Measurements from ENCODE around the gene SLC12A4. TPM values are rescaled to one million over a fixed set of nuclear protein-coding genes. Genes with fewer than 3 reads are reported as not detected.

The SLC12A4 gene
- total and polyA plus RNA-seq, 2 experiments from 2014 or later: 19.9 to 53.0 TPM

GRCh38 chr16:68005786-68006286 is 37.4 kb upstream of the SLC12A4 start:
- 0 out of 2 replicates have a peak, but pooled peaks cover 4% of the 10 kb centered on the region for H3K9me2 ChIP-seq (ENCODE audit: insufficient read depth)
- no peak overlapping the region for H3K27ac ChIP-seq (ENCODE audit: low read depth)
- H3F3A ChIP-seq (replicated peaks; ENCODE audit: low read depth): no peaks in the 10 kb centered on the region
- Mint-ChIP-seq H3K27ac (peak overlapping the region; percentile 79), H3K36me3 (ENCODE audit: low read depth) (no peaks in the 10 kb centered on the region), H3K27me3 (ENCODE audit: insufficient read depth, low read depth, poor library complexity) (peaks cover 10% of the 10 kb centered on the region), H3K4me3 (no peak overlapping the region), H3K9me3 (no peaks in the 10 kb centered on the region), H3K4me1 (peaks cover 15% of the 10 kb centered on the region)
- DNase-seq (ENCODE audit: low spot score) (peak; percentile 29), ATAC-seq (peak; percentile 81)
- H2AFZ ChIP-seq: peak overlapping the region; percentile 92
- no peak overlapping the region for H3K4me2 ChIP-seq
- H3K4me1 ChIP-seq (ENCODE audit: insufficient read depth): no peaks in the 10 kb centered on the region
- H3K79me2 ChIP-seq (replicated peaks; ENCODE audit: insufficient read depth): no peaks in the 10 kb centered on the region
- no peak for TF ChIP-seq STAT1 (IDR thresholded peaks at IDR 0.05; ENCODE audit: unreplicated experiment)
- no peak for TF ChIP-seq REST (IDR thresholded peaks at IDR 0.05; ENCODE audit: unreplicated experiment)
- no peak for TF ChIP-seq EZH2 (IDR thresholded peaks at IDR 0.05; ENCODE audit: low read depth, unreplicated experiment)
- TF ChIP-seq ETS1 (IDR thresholded peaks at IDR 0.05): no peak
- TF ChIP-seq ZNF114 (CRISPR knock-in tag; IDR thresholded peaks at IDR 0.05): no peak
- no peak for TF ChIP-seq POLR2AphosphoS5 (IDR thresholded peaks at IDR 0.05; ENCODE audit: low read depth)
- no peak for TF ChIP-seq CTCF (conservative IDR thresholded peaks at IDR 0.05; ENCODE audit: low read depth in 2 of 2)
- TF ChIP-seq NANOG (IDR thresholded peaks at IDR 0.05; ENCODE audit: borderline replicate concordance): no peak
- no peak for TF ChIP-seq JUNB (IDR thresholded peaks at IDR 0.05; ENCODE audit: unreplicated experiment)
- no peak for TF ChIP-seq ZNF462 (CRISPR knock-in tag; IDR thresholded peaks at IDR 0.05)
- no peak for TF ChIP-seq EZH2phosphoT487 (IDR thresholded peaks at IDR 0.05; ENCODE audit: unreplicated experiment)
- no peak for TF ChIP-seq ZNF331 (CRISPR knock-in tag; IDR thresholded peaks at IDR 0.05; ENCODE audit: low read depth)
- H3K27me3 ChIP-seq (ENCODE audit: insufficient read depth): no peaks in the 10 kb centered on the region
- H3K36me3 ChIP-seq (ENCODE audit: insufficient read depth): no peaks in the 10 kb centered on the region
- H4K20me1 ChIP-seq (replicated peaks; ENCODE audit: insufficient read depth): no peaks in the 10 kb centered on the region
- H3K4me3 ChIP-seq: no peak overlapping the region
